IPS-18c (cell line): ENCODE results near the gene TCF25.

Experiments
- H3K4me3 ChIP-seq: 2 replicates; pipeline ENCODE4 v1.7.0; 2013; ENCODE audit warnings: low read depth, mild to moderate bottlenecking, low read length, moderate library complexity; ENCODE audit not compliant: insufficient read depth
- H3K9me3 ChIP-seq: one replicate; pipeline ENCODE4 v1.6.1; 2013; ENCODE audit warnings: mild to moderate bottlenecking, low read length, moderate library complexity; ENCODE audit not compliant: control insufficient read depth, insufficient read depth

The TCF25 gene

GRCh38 chr16:89842471-89843408 is 30.7 kb upstream of the TCF25 start:
- H3K4me3 ChIP-seq = no peak overlapping the region
- H3K9me3 ChIP-seq = no peaks in the 10 kb centered on the region

DNA sequence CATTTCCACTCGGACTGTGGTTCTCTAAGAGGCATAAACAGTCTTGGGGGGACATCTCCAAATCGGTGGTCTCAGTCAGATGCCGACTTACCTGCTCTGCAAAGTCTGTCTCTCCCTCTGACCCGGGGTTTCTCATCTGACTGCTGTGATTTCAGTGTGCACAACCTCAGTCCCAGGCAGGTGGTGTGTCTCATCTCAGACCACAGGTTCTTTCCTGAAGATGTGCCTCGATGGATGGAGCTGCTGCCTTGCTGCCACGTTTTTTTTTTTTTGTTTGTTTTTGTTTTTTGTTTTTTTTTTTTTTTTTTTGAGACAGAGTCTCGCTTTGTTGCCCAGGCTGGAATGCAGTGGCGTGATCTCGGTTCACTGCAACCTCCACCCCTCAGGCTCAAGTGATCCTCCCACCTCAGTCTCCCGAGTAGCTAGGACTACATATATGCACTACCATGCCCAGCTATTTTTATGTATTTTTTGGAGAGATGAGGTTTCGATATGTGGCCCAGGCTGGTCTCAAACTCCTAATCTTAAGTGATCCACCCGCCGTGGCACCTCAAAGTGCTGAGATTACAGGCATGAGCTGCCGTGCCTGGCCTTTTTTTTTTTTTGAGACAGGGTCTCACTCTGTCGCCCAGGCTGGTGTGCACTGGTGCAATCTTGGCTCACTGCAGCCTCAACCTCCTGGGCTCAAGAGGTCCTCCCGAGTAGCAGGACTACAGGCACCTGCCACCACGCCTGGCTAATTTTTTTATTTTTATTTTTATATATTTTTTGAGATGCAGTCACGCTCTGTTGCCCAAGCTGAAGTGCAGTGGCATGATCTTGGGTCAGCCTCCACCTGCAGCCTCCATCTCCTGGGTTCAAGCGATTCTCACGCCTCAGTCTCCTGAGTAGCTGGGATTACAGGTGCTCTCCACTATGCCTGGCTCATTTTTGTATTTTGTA is 29.7 kb upstream of the TCF25 start:
- Histone ChIP-seq H3K4me3 (no peak overlapping the region), H3K9me3 (no peaks in the 10 kb centered on the region)

DNA sequence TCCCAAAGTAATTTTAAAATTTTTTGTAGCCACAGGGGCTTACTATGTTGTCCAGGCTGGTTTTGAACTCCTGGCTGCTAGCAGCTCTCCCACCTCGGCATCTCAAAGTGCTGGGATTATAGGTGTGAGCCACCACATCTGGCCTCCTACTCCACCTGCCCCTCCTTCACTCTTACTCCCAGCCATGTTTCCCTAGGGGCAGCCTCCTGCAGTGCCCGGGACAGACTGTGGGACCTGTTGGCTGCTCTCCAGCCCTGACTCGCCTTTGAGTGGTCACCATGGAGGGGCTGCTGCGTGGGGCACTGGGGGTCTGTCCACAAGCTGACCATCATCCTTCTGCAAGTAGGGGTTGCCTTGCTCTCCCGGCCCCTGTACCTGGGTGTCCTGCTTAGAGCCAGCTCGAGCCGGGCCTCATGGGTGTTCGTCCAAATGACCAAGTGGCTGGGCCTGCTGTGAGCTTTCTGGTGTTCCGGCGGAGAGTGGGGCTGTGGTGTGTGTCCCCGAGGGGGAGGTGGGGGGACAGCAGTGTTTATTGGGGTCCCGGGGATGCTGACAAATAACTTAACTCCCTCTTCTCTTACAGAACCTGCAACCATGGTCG is 28.6 kb upstream of the TCF25 start:
- Histone ChIP-seq H3K4me3 (no peak overlapping the region), H3K9me3 (no peaks in the 10 kb centered on the region)

DNA sequence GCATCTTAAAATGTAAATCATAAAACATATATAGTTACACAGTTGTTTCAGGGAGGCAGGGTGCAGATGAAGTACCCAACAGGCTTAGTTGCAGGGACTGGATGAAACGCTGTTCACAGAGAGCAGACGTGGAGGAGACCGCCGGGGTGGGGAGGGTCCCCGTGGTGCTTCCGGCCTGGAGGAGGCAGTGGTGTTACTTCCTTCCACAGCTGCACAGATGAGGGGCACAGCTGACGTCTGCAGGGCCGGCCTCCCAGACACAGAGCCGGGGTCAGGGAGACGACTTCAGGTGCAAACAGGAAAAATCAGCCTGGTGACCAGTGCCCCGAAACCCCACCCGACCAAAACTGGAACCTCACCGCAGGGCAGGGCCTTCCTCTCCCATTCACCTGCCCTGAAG is 28.0 kb upstream of the TCF25 start:
- H3K4me3 ChIP-seq = no peak overlapping the region
- no peaks in the 10 kb centered on the region for H3K9me3 ChIP-seq

GRCh38 chr16:89847051-89847939 is 26.1 kb upstream of the TCF25 start:
- Histone ChIP-seq H3K9me3 (no peaks in the 10 kb centered on the region), H3K4me3 (no peak overlapping the region)

- no peaks in the 10 kb centered on the region for H3K9me3 ChIP-seq
- no peak overlapping the region for H3K4me3 ChIP-seq
Measured at GRCh38 chr16:89847940-89848297, 25.5 kb upstream of the TCF25 start.

DNA sequence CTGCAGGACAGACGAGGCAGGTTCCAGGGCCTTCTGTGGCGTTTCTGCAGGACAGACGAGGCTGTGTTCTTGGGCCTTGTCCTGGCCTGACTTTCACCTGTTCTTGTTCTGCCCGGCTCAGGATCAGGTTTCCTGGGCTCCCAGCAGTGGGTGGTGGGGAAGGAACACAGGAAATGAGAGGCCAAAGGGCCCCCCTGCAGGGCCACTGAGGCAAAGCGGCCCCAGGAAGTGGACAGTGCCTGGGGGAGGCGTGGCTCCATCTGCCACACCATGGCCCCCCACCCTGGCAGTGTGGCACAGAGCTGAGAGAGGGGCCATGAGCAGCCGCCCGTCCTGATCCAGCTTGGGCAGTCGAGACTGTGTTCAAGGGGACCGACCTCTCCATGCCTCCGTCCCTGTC is 24.4 kb upstream of the TCF25 start:
- H3K4me3 ChIP-seq = no peak overlapping the region
- no peaks in the 10 kb centered on the region for H3K9me3 ChIP-seq

GRCh38 chr16:89853306-89853993 is 19.9 kb upstream of the TCF25 start:
- H3K4me3 ChIP-seq = no peak overlapping the region
- no peaks in the 10 kb centered on the region for H3K9me3 ChIP-seq

- Histone ChIP-seq H3K4me3 (no peak overlapping the region), H3K9me3 (no peaks in the 10 kb centered on the region)
Measured at GRCh38 chr16:89855301-89855945, 18.0 kb upstream of the TCF25 start.

GRCh38 chr16:89855986-89856385 is 17.4 kb upstream of the TCF25 start:
- no peaks in the 10 kb centered on the region for H3K9me3 ChIP-seq
- H3K4me3 ChIP-seq = no peak overlapping the region

GRCh38 chr16:89858973-89859614 is 14.3 kb upstream of the TCF25 start:
- Histone ChIP-seq H3K4me3 (no peak overlapping the region), H3K9me3 (no peaks in the 10 kb centered on the region)

- Histone ChIP-seq H3K9me3 (no peaks in the 10 kb centered on the region), H3K4me3 (no peak overlapping the region)
Measured at GRCh38 chr16:89859615-89860007, 13.8 kb upstream of the TCF25 start.

- H3K9me3 ChIP-seq = no peaks in the 10 kb centered on the region
- H3K4me3 ChIP-seq = no peak overlapping the region
Measured at GRCh38 chr16:89860747-89861304, 12.6 kb upstream of the TCF25 start.

DNA sequence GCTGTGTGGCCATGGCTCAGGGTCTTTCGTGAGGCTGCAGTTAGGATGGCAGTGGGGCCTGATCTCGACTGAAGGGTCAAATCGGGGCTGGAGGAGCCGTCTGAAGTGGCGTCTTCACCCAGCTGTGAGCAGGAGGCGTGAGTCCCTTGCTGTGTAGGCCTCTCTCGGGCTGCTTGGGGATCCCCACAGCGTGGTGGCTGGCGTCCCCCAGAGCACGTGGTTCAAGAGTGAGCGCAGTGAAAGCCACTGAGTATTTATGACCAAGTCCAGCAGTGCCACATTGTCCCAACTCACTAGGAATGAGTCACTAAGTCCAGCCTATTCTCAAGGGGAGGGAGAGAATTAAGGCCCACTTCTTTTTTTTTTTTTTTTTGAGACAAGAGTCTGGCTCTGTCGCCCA is 11.7 kb upstream of the TCF25 start:
- no peak overlapping the region for H3K4me3 ChIP-seq
- no peaks in the 10 kb centered on the region for H3K9me3 ChIP-seq

DNA sequence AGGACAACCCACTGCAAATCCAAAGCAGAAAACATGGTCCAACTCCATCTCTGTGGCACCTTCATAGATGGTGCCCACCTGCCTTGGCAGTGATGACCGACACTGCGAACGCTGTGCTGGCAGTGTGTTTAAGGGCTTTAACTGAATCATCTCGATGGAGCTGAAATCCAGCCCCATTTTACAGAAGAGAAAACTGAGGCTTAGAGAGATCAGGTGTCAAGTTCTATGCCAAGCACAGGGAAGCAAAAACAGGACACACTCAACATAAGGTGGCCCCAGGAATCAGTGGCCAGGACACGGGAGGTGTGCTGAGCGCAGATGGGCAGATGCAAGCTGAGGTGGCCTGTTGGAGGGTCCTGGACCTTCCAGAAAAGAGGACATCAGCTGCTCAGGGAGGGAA is 10.7 kb upstream of the TCF25 start:
- no peaks in the 10 kb centered on the region for H3K9me3 ChIP-seq
- H3K4me3 ChIP-seq = no peak overlapping the region
